ENCODE measurements around the gene MYMX. TPM values are rescaled to one million over a fixed set of nuclear protein-coding genes. Genes with fewer than 3 reads are reported as not detected.

Gene MYMX
- total RNA-seq, 2 donors from 2014 or later, result not detected

DNA sequence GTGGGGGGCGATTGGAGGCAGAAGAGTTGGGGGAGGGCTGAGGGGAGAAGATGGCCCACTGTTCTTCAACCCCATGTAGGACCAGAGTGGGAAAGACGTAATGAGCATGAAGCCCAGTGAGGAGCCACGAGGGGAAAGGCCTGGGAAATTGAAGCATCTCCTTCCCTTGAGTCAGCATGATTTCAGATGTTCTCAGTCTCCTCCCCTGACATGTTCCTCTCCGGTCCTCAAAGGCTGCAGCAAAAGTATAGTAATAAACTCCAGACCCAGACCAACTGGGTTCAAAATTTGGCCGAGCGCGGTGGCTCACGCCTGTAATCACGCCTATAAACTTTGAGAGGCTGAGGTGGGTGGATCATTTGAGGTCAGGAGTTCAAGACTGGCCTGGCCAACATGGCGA is 50.5 kb downstream of the MYMX start:
- intact Hi-C loops (cut with DNase I, micrococcal nuclease), result loop anchor here in 1 of 2 donors (5.0 kb wide), 1 partner anchor 70 kb away; no protein-coding TSS in a partner anchor
- no peak for DNase-seq

More for the DNA sequence above, 50.5 kb downstream of the MYMX start:
- ATAC-seq, result no peak

Other genes with a start within 250 kb of the MYMX start
- 10 to 100 TPM; 47.5 to 63.1 TPM for gene MRPL14, start 89.5 kb upstream of the MYMX start, total RNA-seq
- gene TMEM63B, start 89.4 kb upstream of the MYMX start, total RNA-seq, result 100 to 1,000 TPM in 1 of 2 donors, 10 to 100 TPM in 1; 99.7 to 102 TPM
- gene CAPN11, start 58.1 kb upstream of the MYMX start, total RNA-seq, result 1 to 10 TPM in 1 of 2 donors, under 1 TPM in 1; 0.70 to 3.0 TPM
- gene SLC29A1, start 6.7 kb downstream of the MYMX start, total RNA-seq, result 10 to 100 TPM; 13.0 to 22.8 TPM
- gene HSP90AB1, start 30.2 kb downstream of the MYMX start, total RNA-seq, result 100 to 1,000 TPM; 278 to 329 TPM
- 10 to 100 TPM; 34.9 to 43.5 TPM for gene SLC35B2, start 40.6 kb downstream of the MYMX start, total RNA-seq
- 10 to 100 TPM in 1 of 2 donors, 1 to 10 TPM in 1; 9.6 to 15.3 TPM for gene NFKBIE, start 48.6 kb downstream of the MYMX start, total RNA-seq
- under 1 TPM; 0.21 to 0.31 TPM for gene TMEM151B, start 53.5 kb downstream of the MYMX start, total RNA-seq
- gene AARS2, start 96.4 kb downstream of the MYMX start, total RNA-seq, result 10 to 100 TPM in 1 of 2 donors, 1 to 10 TPM in 1; 8.6 to 12.0 TPM
- not detected for gene SPATS1, start 125.7 kb downstream of the MYMX start, total RNA-seq
- gene CDC5L, start 170.8 kb downstream of the MYMX start, total RNA-seq, result 10 to 100 TPM; 15.7 to 16.4 TPM

Data from left colon (tissue), 2 donors.